NCI-H1417 treated with DMSO at 0.1 percent for 48 hours (cell line): ENCODE results near the gene CYBA.

Source experiments
- DNase-seq: peaks from one replicate; lab custom pipeline; 2025; lab: John Stamatoyannopoulos, UW

The CYBA gene

DNA sequence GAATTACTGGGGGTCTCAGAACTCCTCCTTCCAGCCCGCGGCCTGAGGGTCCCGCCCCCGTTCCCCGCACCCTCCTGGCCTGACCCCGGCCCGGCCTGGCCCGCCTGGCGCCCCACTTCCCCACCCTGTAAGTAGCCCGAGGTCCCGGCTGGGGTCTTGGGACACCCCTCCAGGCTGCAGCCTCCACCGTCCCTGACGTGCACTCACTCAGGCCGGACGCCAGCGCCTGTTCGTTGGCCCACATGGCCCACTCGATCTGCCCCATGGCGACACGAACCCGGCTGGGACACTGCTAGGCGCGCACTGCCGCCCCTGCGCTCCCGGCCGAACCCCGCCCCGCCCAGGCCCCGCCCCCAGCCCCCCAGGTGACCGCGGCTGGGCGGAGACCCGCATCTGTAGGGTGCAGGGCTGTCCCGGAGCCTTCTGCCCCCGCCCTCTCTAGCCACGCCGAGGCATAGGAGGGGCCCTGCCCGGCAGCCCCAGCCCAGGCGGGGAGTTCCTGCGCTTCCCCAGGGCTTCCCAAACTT, at the start of gene CYBA:
CYBA (minus strand) TSS at position 305 of the 527 bp plus-strand sequence; CDS start at position 265, 40 bp downstream.
- no peak for DNase-seq

DNA sequence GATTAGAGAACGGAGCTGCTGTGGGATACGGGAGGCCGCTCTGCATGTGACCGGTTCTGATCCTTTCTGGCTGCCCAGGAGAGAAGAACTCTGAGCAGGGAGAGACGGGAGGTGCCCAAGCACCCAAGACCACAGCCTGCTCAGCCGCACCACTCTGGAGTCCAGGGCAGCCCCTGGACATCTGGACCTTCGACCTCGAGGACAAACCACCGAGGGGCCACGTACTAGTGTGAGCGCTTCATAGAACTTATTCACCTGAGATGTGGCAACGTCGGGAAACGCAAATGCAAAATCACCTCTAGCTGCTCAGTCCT, 49.4 kb upstream of the CYBA start:
- no peak for DNase-seq

DNA sequence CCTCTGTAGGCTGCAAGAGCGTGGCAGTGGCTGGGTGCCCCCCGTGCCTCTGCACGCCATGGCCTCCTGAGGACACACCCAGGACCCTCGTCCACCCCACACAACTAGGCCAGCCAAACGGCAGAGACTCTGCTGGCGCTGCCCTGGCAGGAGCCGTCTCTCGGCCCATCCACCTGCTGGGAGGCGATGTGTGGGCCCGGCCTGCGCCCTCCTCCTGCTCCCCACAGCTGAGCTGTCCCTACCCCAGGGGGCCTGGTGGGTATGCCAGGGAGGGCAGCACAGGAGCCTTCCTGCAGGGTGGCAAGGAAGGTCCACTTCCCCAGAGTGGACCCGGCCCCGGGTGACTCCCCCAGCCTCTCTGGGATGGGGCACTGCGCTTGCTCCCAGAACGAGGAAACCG, 48.3 kb upstream of the CYBA start:
- no peak for DNase-seq

DNA sequence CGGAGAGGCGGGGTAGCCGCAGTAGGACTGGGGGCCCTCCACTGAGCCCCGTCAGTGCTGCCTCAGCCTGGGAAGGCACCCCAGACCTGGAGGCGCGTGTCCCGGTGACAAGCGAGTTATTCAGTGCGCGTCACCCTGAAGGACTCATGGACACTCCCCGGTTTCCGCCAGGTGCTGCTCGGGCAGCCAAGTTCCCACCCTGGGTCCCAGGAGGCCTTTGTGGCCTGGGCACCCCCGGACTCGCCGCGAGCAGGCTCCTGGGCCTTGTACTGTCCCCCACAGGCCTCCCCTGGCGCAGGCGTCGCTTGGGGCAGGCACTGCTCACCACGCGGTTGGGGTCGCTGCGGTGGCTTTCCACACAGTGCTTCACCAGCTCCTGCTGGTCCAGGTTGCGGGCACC, 47.8 kb upstream of the CYBA start:
- DNase-seq: no peak

DNA sequence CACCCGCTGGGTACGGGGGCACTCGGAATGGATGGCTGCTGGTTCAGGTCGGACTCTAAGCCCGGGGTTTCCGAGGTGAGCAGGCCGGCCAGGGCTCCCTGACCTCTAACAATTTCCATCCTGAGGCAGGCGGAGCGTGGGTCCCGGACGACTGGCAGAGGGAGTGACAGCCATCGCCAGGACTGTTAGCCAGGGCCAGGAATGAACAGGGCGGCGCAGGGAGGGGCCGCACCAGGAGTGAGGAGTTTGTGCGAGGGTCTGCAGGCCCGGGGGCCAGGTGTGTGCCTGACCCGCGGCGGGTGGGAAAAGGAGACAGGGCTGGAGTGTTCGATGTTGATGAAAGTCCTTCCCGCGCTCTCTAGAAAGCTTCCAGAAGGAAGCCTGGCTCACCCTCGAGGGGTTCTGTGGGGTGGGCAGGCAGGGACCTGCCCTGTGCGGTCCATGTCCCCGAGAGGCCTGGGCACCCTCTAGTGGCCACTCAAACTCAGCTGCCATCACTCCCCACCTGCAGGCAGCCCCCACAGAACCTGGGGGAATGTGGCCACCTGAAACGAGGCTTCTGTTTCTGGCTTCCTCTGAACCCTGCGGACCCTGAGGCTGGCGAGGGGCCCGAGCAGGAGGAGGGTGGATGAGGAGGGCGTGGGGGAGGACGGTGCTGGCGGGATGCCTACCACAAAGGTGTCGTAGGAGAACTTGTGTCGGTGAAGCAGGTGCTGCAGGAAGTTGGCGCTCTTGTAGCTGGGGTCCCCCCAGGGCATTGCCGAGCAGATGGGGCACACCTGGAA, 47.2 kb upstream of the CYBA start:
- no peak for DNase-seq

DNA sequence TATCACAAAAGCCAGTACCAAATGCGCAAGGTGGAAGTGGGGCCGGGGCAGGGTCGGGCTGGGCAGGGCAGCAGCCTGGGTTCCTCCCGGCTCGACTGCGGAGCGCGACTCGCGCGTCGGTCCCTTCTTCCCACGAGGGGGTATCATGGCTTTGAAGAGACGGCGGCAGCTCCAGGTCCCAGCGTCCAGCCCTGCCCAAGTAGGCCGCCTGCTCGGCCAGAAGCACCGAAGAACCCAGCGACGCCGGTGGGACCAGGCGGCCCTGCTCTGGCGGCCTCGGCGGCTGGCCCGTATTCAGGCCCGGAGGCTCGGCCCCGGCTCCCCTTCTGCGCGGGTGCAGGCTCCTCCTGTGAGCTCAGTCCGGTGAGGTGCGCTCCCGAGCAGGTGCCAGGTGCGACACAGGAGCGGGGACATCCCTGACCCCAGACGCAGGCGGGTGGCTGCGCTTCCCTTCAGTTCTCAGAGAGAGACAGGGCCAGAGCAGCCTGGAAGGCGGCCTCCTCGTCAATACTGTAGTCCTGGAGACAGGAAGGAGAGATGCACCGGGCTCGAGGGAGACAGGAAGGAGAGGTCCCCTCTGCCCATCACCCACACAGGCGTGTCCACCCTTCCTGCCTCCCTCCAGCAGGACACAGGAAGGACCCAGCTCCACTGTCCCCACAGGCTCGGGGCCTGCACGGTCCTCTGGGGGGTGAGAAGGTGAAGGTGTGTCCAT, 46.4 kb upstream of the CYBA start:
- DNase-seq: no peak

DNA sequence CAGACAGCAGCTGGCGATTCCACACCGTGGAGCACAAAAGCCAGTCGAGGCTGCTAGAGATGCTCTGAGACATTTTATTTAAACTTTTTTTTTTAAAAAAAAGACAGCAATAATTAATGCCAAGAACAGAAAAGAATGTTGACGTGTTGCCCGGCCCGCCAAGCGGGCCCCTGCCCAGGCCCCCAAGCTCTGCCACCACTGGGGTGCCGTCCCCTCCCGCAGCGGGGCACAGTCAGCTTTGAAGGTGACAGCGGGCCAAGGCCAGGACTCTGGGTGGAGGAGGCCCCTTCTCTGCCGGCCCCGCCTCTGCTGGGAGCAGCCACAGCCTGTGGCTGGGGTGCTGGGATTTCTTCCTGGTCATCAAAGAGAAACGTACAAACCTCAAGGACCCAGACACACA, 45.6 kb upstream of the CYBA start:
- no peak for DNase-seq

DNA sequence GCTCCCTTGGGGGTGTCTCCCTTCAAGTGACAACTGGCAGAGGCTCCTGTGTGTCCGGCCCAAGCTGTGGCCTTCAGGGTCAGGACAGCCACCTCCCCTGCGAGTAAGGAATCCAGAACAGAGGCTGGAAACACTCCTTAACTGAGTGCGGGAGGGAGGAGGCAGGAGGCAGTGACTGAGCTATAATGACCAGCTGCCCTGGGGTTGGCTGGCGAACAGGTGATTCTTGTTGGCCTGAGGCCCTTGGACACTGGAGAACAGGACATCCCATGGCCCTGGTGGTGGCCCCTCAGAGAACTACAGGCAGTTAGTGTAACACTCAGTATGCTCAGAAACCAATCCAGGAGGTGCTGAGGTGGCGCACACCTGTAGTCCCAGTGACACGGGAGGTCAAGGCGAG, 44.9 kb upstream of the CYBA start:
- no peak for DNase-seq

DNA sequence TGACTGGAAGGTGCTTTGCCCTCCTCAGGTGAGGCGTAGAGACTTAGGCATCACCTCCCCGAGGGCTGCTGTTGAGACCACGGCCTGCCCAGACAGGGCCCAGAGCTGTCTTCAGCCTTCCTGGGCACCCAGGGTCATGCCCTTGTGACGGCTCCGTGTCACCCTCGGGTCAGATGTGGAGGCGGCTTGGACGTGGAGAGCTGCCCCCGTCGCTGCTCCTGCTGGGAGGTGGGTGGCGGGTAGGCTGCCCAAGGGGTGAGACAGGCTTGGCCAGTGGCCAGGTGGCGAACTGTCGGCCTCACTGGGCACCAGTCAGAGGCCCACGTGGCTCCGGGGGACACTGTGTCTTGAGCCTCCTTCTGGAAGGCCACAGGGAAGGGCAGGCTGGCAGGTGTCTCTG, 44.4 kb upstream of the CYBA start:
- DNase-seq: no peak

DNA sequence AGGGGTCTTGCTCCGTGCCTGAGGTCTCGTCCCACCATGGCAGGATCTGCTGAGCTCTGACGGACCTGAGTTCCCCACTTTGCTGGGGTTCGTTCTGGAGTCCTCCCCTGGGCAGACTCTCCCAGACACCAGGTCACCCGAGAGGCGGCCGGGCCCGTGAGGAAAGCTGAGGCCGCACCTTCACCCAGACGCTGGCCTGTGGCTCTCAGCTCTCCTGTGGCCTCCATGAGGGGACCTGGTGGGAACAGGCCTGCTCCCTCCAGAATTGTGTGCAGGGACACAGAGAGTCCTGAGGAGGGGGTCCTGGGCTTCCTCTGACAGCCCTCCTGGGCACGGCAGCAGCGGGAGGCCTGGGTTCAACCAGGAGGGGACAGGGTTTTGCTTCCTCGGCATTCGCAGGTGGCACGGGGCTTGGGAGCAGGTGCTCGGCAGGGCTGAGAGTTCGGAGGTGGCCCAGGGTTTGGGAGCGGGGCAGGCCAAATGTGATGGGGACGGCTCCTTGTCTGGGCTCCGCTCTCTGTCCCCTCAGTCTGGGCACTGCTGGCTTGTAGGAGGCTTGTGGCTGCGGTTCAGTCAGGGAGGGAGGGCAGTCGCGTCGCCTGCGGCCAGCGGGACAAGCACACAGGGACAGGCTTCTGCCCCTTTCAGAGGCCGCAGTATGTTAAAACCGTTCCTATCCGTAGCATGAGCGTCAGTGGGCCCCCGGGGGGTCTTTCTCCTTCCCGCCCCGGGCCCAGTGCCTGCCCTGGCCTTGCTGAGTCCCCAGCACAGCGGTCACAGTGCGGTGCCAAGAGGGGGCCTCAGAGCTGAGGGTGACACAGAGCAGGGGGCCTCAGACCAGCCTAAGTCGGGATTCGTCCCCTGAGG, 43.6 kb upstream of the CYBA start:
- no peak for DNase-seq

DNA sequence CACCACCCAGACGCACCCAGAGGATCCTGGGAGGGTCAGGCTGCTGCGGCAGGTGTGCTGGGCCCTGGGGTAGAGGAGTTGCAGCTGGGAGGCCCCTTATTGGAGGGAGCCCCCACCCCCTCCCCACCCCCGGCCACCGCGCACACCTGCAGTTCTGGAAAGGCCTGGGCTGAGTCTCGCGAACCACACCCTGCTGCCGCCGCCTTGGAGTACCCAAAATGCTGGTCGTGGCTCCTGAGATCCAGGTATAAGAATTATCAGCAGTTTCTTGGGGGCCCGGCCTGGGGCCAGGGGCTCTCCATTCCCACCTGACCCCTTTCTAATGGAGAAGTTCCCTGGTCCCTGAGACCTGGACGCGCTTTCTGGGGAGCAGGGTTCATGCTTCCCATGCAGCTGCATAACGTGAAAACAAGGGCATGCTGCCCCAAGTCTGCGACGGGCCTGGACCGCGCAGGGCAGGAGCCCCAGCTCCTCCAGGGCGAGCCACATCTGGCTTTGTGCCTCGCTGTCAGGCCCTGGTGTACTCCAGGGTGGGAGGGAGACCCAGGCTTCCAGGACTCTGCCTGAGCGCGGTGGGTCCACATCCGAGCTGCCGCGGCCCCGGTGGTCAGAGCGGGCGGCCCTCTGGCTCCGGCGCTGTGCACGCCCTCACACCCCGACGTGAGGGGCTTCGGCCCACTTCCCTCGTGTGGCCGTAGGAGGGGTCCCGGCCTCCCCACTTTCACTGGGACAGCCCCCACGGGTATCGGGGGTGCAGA, 42.7 kb upstream of the CYBA start:
- no peak for DNase-seq

DNA sequence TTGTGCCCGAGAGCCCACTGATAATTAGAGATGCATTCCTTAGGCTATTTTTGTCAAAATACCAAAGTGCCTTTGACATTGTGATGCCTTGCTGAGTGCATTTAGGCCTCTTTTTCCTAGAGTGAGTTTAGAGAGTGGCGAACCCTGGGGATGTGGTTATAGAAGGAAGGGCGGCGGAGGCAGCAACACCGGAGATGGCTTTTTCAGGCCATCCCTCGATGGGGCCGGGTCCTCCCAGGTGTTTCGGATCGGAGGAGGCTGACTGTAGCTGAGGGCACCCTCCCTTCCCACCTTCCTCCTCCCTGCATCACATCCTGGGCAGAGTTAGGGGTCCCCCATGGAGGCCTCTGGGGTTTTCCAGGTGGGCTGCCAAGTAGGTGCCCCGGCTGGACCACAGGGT, 42.0 kb upstream of the CYBA start:
- DNase-seq: no peak

DNA sequence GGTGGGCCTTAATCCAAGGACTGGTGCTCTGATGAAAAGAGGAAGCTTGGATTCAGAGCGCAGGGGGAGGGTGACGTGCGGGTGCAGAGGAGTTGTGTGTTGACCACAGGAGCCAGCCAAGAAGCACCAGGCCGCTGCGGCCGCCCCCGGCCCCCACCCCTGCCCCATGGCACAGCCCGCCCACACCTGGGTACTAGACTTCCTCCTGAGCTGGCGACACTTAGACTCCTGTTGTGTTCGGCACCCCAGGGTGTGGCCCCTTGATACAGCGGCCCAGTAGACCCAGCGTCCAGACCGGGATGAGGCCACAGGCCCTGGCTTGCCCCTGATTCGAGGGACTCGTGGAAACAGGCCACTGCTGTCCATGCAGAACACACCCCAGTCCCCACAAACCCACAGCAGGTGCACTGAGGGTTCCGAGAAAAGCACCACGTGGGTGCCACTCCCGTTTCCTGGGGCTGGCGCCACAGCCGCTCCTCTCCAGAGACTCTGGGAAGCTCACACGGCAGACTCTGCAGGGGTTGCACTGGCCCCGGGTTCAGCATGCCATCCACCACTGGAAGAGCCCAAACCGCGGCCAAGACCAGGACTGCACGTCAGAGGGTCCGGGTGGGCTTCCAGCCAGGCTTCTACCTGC, 41.2 kb upstream of the CYBA start:
- DNase-seq: no peak

DNA sequence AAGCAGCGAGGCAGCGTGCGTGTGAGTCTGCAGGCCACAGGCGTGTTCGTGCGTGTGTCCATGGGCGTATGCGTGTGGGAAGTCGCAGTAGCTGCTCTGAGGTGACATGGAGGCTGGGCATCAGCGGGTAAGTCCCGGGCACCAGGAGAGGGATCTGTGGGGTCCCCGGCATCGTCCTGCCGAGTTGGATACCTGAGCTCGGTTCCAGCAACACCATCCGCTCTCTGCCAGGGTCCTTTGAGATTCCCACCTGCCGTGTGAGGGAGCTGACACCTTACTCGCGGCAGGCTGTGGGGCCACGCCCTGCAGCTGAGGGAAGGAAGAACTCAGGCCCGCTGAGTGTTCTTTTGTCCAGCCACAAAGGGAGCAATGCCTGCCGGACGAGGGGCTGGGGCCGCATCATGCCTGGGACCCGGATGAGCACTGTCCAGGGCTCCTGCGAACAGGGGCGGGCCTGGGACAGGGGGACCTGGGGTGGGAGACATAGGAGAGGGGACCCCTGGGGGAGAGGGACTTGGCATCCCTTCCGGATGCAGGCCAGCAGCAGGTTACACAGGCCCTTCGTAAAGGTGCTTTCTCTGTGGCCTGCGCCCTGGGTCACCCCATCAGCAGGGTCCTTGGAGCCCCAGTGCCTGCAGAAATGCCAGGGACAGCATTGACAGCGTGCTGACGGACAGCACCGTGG, 40.4 kb upstream of the CYBA start:
- DNase-seq: no peak

DNA sequence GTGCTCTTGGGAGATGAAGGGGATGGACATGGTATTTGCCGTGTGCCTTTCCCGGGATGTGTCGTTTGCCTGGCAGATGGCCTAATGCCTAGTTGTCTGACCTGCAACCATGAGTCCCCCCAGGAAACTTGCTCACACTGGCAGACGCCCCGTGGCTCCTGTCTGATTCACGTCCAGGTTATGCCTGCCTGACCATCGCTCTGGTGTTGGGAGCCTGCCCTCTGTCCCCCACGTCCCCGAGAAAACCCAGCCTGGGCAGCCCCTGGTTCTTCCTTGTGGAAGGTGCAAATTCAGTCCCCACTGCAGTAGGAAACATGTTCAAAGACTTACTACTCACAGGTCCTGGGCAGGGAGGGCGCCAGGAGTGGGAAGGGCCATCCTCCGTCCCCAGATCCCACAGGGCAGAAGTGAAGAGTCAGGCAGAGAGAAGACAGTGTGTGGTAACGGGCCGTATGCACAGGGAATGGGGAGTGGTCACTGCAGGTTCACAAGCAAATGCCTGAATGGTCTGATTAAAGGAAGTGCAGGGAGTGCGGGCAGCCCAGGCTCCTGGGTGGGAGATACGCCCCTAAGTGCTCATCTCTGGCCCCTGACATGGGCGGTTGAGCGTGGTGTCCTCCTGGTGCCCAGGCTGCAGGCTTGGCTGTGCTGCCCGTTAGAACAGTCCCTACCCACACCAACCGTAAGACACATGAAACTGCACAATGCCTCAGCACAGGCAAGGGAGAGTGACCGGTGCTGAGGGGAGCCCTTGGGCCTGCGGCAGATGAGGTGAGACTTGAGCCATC, 39.7 kb upstream of the CYBA start:
- DNase-seq: no peak

DNA sequence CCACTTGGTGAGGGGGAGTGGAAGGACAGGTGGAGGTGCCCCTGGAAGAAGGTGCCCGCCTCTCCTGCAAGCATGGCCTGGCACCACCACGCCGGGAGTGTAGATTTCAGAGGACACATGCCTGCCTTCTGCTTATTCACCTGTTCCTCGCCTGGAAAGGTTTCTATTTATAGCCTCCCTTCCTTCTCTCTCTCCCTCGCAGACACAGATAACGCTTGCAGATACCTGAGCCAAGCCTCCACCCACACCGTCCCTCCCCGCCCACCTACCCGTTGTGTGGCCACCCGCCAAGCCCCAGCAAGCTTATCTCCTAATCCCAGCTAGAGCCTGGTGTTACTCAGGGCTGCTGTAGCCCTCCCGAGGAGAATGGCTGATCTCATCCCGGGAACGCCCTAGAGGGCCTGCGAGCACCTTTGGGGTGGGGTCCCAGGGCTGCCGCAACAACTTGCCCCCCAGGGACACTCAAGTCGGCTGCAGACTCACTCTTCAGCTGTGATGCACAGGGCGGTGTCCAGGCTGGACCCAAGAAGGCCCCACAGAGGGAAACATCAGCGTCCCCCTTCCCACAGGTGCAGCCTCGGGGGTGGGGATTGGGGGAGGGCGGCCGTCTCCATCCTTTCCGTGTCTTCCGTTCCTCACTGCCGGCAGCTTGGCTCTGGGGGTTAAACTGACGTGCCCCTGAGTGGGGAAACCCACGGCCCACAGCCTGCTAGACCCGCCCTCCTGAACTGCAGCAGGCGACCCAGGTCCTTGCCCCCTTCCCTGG, 37.3 kb upstream of the CYBA start:
- no peak for DNase-seq

DNA sequence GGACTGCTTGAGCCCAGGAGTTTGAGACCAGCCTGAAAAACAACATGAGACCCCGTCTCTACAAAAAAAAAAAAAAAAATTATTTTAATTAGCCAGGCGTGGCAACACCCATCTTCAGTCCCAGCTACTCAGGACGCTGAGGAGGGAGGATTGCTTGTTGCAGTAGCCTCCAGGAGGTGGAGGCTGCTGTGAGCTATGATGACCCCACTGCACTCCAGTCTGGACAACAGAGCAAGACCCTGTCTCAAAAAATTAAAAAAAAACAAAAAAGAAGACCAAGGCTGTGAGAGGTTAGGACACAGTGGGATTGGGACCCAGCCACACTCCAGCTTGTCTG, 36.8 kb upstream of the CYBA start:
- DNase-seq: no peak

DNA sequence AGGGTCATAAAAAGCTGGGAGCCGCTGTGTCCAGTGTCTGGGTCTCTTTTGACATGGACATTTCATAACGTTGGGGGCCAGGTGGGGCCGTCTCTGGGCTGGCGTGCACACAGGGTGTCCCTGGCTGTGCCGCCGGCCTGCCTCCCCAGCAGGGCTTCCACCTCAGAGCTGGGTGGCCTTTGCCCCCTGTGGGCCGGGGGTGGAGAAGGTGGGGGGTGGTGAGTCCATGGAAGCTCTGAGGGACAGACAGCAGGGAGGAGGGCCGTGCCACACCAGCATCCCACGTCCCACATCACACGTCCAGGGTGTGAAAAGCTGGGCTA, 36.4 kb upstream of the CYBA start:
- DNase-seq: no peak

DNA sequence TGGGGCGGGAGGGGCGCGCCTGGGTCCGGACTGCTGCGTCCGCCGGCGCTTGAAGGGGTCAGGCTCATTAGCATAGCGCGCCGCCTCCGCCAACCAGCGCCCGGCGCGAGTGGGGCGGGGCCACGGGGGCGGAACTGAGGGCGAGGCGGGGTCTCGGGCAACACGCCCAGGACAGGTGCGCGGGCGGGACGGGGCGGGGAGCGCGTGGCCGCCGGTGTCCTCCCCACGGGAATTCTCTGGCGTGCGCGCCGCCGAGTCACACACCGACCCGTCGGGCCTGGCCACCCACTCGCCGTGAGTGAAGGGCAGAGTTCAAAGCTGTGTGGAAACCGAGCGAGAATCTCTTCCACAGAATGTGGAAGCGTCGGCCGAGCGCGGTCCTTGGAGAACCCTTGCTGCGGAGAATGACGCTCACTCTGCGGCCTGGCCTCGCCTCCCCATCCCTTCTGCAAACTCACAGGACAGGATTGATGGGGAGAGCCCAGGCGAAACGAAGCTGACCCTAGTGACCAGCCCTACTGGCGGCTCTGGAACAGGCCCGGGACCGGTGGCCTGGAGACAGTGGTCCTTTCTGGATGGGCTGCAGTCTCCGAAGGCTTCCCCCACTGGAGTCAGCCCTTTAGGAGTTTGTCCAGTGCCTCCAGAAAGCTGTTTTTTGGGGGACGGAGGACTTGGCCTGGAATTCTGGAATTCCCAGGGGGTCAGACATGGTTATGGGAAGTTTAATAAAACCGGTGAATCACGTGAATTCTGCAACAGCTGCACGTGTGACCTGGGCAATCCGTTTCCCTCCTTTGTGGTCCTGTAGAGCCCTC, 35.8 kb upstream of the CYBA start, which contains the start of gene SNAI3:
SNAI3 (minus strand) TSS at position 69 of the 815 bp plus-strand sequence. CDS start 101 bp downstream, outside the sequence.
- DNase-seq: no peak
